HepG2 (cell line): Measurements from ENCODE around the gene PTTG1. TPM values are rescaled to one million over a fixed set of nuclear protein-coding genes. Genes with fewer than 3 reads are reported as not detected.
A peak's percentile ranks its signal among the peaks of the same experiment; 100 is the strongest.

Experiments used
- ARNT2 ChIP-seq: sonication (generic); formaldehyde crosslinking; IDR thresholded peaks from 2 replicates; pipeline ENCODE4 v1.8.0; 2022; ENCODE audit warnings: mild to moderate bottlenecking, low read depth, missing genetic modification reagents, moderate library complexity
- FOSL1 ChIP-seq: sonication (generic); formaldehyde crosslinking; IDR thresholded peaks from 2 replicates; pipeline ENCODE4 v1.9.0; 2021; ENCODE audit warnings: missing genetic modification reagents, borderline replicate concordance
- ISL2 ChIP-seq: sonication (generic); formaldehyde crosslinking; IDR thresholded peaks from 2 replicates; pipeline ENCODE4 v1.5.0; 2020; ENCODE audit warnings: missing genetic modification reagents
- SRSF9 ChIP-seq: fragments of 200-400 bp; formaldehyde crosslinking; IDR thresholded peaks from 2 replicates; pipeline ENCODE4 v1.6.1; 2018; ENCODE audit warnings: borderline replicate concordance, mild to moderate bottlenecking, low read depth, low read length; ENCODE audit not compliant: insufficient read depth, poor library complexity, severe bottlenecking
- TEAD3 ChIP-seq: optimal IDR thresholded peaks from 2 replicates; pipeline ENCODE3; 2016; ENCODE audit warnings: borderline replicate concordance
- ZNF20 ChIP-seq: sonication (generic); formaldehyde crosslinking; IDR thresholded peaks from 2 replicates; pipeline ENCODE4 v1.4.0; 2020; ENCODE audit warnings: mild to moderate bottlenecking, moderate library complexity, missing genetic modification reagents
- ZNF557 ChIP-seq: sonication (generic); formaldehyde crosslinking; IDR thresholded peaks from 2 replicates; pipeline ENCODE4 v1.4.0; 2020; ENCODE audit warnings: missing genetic modification reagents
- ZNF609 ChIP-seq: sonication (generic); formaldehyde crosslinking; IDR thresholded peaks from 2 replicates; pipeline ENCODE4 v1.4.0; 2020; ENCODE audit warnings: mild to moderate bottlenecking, missing genetic modification reagents, borderline replicate concordance
- polyA plus RNA-seq, 8 experiments: library from polyadenylated mRNA; depleted of rRNA in 3 of 8; stranded (reverse) in 7 of 8; unstranded in 1 of 8; fragments of >200 nt; fragmentation: Illumina TruSeq in 4 of 8; extraction: Trizol in 4 of 8; gene quantifications; 2 replicates each; pipeline versions ENCODE4 v1.2.1 to v1.2.3, GENCODE V29; 2011 to 2016; ENCODE audit warnings: low read depth in 4 of 8, missing spikeins in 1 of 8, mixed read lengths in 1 of 8; ENCODE audit not compliant: insufficient read depth in 1 of 8
- total RNA-seq, 5 experiments: library from RNA; depleted of rRNA; stranded (reverse); fragments of >200 nt; fragmentation: Illumina TruSeq; extraction: Trizol; gene quantifications; 2 replicates each; pipeline ENCODE4 v1.2.3, GENCODE V29; 2016; ENCODE audit warnings: low read depth in 1 of 5
- TF ChIP-seq, protein P1 (sequence below): sonication (generic); formaldehyde crosslinking; IDR thresholded peaks from 2 replicates; pipeline ENCODE4 v1.8.1; 2023; ENCODE audit warnings: mild to moderate bottlenecking, missing genetic modification reagents
- TF ChIP-seq, protein P2 (sequence below): sonication (generic); formaldehyde crosslinking; IDR thresholded peaks from 2 replicates; pipeline ENCODE4 v1.9.0; 2021; ENCODE audit warnings: missing genetic modification reagents, borderline replicate concordance
- TF ChIP-seq, protein P3 (sequence below): sonication (generic); formaldehyde crosslinking; conservative IDR thresholded peaks from 2 replicates; pipeline ENCODE4 v1.4.0; 2020; ENCODE audit warnings: missing genetic modification reagents
- TF ChIP-seq, protein P4 (sequence below): IDR thresholded peaks from 2 replicates; pipeline ENCODE4 v1.6.1; 2016; ENCODE audit warnings: mild to moderate bottlenecking, missing biosample characterization, missing genetic modification reagents
- TF ChIP-seq, protein P5 (sequence below): sonication (generic); formaldehyde crosslinking; conservative IDR thresholded peaks from 2 replicates; pipeline ENCODE4 v1.4.0; 2020; ENCODE audit warnings: missing genetic modification reagents

Gene PTTG1
- total and polyA plus RNA-seq, 2 of the 13 experiments (the other 11 are each of a cell fraction or from before 2014, with no cell fraction given): 102 to 161 TPM

DNA sequence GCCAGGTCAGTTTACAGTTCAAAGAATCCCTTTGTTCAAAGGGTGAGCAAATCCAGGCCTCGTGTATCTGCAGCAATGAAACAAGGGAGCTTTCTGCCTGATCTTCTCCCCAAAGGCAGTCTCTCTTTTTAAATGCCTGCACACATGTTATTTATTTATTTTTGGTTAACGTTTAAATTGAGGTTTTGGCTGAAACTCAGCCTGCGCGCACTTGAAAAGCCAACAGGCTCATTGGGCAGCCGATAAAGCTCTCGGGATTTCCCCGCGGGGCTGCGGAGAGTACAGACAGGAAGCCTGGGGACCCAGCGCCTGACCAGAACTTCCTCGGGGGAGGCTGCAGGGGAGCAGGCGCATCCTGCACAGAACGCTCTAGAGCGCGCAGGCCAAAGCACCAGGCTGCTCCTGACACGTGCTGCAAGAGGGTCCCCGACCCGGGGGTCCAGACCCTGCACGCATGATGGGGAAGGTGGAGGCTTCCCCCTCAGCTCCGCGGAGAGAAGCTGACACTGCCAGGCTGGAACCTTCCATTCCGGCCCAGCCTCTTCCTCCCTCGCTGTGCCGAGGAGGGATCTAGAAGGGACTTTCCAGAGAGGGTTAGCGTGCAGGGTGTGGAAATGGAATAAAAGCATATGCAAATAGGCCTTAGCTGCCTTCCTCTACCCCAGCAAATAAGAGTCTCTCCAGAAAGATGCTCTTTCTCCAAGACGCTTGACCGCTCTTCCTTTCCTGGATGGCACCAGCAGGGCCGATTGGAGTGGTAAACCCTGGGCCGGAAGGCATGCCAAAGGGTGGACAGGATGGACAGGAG lies 46.1 kb downstream of the PTTG1 start (continued):
- TF ChIP-seq, protein P1, sequence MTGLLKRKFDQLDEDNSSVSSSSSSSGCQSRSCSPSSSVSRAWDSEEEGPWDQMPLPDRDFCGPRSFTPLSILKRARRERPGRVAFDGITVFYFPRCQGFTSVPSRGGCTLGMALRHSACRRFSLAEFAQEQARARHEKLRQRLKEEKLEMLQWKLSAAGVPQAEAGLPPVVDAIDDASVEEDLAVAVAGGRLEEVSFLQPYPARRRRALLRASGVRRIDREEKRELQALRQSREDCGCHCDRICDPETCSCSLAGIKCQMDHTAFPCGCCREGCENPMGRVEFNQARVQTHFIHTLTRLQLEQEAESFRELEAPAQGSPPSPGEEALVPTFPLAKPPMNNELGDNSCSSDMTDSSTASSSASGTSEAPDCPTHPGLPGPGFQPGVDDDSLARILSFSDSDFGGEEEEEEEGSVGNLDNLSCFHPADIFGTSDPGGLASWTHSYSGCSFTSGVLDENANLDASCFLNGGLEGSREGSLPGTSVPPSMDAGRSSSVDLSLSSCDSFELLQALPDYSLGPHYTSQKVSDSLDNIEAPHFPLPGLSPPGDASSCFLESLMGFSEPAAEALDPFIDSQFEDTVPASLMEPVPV (CRISPR knock-in tag): peak; percentile 38; the same call in 1 of the 2 replicates
- TF ChIP-seq, protein P2, sequence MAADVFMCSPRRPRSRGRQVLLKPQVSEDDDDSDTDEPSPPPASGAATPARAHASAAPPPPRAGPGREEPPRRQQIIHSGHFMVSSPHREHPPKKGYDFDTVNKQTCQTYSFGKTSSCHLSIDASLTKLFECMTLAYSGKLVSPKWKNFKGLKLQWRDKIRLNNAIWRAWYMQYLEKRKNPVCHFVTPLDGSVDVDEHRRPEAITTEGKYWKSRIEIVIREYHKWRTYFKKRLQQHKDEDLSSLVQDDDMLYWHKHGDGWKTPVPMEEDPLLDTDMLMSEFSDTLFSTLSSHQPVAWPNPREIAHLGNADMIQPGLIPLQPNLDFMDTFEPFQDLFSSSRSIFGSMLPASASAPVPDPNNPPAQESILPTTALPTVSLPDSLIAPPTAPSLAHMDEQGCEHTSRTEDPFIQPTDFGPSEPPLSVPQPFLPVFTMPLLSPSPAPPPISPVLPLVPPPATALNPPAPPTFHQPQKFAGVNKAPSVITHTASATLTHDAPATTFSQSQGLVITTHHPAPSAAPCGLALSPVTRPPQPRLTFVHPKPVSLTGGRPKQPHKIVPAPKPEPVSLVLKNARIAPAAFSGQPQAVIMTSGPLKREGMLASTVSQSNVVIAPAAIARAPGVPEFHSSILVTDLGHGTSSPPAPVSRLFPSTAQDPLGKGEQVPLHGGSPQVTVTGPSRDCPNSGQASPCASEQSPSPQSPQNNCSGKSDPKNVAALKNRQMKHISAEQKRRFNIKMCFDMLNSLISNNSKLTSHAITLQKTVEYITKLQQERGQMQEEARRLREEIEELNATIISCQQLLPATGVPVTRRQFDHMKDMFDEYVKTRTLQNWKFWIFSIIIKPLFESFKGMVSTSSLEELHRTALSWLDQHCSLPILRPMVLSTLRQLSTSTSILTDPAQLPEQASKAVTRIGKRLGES (CRISPR knock-in tag): 0 out of 2 replicates have a peak, but pooled peaks have one; percentile 64
- TF ChIP-seq, protein P3, sequence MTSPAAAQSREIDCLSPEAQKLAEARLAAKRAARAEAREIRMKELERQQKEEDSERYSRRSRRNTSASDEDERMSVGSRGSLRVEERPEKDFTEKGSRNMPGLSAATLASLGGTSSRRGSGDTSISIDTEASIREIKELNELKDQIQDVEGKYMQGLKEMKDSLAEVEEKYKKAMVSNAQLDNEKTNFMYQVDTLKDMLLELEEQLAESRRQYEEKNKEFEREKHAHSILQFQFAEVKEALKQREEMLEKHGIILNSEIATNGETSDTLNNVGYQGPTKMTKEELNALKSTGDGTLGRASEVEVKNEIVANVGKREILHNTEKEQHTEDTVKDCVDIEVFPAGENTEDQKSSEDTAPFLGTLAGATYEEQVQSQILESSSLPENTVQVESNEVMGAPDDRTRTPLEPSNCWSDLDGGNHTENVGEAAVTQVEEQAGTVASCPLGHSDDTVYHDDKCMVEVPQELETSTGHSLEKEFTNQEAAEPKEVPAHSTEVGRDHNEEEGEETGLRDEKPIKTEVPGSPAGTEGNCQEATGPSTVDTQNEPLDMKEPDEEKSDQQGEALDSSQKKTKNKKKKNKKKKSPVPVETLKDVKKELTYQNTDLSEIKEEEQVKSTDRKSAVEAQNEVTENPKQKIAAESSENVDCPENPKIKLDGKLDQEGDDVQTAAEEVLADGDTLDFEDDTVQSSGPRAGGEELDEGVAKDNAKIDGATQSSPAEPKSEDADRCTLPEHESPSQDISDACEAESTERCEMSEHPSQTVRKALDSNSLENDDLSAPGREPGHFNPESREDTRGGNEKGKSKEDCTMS (CRISPR knock-in tag): no peak
- TF ChIP-seq, protein P4, sequence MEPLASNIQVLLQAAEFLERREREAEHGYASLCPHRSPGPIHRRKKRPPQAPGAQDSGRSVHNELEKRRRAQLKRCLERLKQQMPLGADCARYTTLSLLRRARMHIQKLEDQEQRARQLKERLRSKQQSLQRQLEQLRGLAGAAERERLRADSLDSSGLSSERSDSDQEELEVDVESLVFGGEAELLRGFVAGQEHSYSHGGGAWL (CRISPR knock-in tag): no peak; the same call in none of the 2 replicates
- TF ChIP-seq ISL2 (CRISPR knock-in tag) (peak; percentile 89), ZNF557 (CRISPR knock-in tag) (no peak), ZNF609 (CRISPR knock-in tag) (peak; percentile 94), TEAD3 (CRISPR knock-in tag) (no peak), ZNF20 (CRISPR knock-in tag) (no peak), SRSF9 (no peak), ARNT2 (CRISPR knock-in tag) (peak; percentile 83), FOSL1 (CRISPR knock-in tag) (no peak)
- TF ChIP-seq, protein P5, sequence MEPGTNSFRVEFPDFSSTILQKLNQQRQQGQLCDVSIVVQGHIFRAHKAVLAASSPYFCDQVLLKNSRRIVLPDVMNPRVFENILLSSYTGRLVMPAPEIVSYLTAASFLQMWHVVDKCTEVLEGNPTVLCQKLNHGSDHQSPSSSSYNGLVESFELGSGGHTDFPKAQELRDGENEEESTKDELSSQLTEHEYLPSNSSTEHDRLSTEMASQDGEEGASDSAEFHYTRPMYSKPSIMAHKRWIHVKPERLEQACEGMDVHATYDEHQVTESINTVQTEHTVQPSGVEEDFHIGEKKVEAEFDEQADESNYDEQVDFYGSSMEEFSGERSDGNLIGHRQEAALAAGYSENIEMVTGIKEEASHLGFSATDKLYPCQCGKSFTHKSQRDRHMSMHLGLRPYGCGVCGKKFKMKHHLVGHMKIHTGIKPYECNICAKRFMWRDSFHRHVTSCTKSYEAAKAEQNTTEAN (CRISPR knock-in tag): no peak
